BLaER1 treated with 17β-estradiol and CSF1 and Interleukin-3, amounts not matched to agents 10 nM and 100 nM (cell line): ENCODE measurements around the gene ABL1.

Experiments
- H3K27ac ChIP-seq, 11 experiments: shearing (Covaris generic); formaldehyde crosslinking; 2 replicates each; pipeline ENCODE4 v1.8.1; 2022
- H3K27me3 ChIP-seq, 11 experiments: shearing (Covaris generic); formaldehyde crosslinking; 2 replicates each; pipeline ENCODE4 v1.8.1; 2022
- H3K36me3 ChIP-seq, 11 experiments: shearing (Covaris generic); formaldehyde crosslinking; 2 replicates each; pipeline ENCODE4 v1.8.1; 2022
- H3K4me1 ChIP-seq, 10 experiments: shearing (Covaris generic); formaldehyde crosslinking; 2 replicates each; pipeline ENCODE4 v1.8.1; 2022
- H3K4me2 ChIP-seq, 11 experiments: shearing (Covaris generic); formaldehyde crosslinking; 2 replicates each; pipeline ENCODE4 v1.8.1; 2022
- H3K4me3 ChIP-seq, 10 experiments: shearing (Covaris generic); formaldehyde crosslinking; 2 replicates each; pipeline ENCODE4 v1.8.1; 2022
- H3K9ac ChIP-seq, 11 experiments: shearing (Covaris generic); formaldehyde crosslinking; 2 replicates each; pipeline ENCODE4 v1.8.1; 2022
- H3K9me3 ChIP-seq, 11 experiments: shearing (Covaris generic); formaldehyde crosslinking; replicated peaks in 1 of 11; 2 replicates each; pipeline ENCODE4 v1.8.1; 2022
- H4K20me1 ChIP-seq, 11 experiments: shearing (Covaris generic); formaldehyde crosslinking; 2 replicates each; pipeline ENCODE4 v1.8.1; 2022
- Cebpa-rat ChIP-seq, 11 experiments: shearing (Covaris generic); IDR thresholded peaks; 2 replicates each; pipeline ENCODE4 v1.8.1; 2022

ABL1 gene

GRCh38 chr9:130927338-130927737, 92.3 kb downstream of the ABL1 start:
- peak overlapping the region; percentile 4 to 100 (median 89); a peak in 21 of 22 replicates for H3K4me2 ChIP-seq
- peaks cover 8 to 30% (median 19%) of the 10 kb centered on the region in 11 experiments for H3K27me3 ChIP-seq
- H3K36me3 ChIP-seq: no peaks in the 10 kb centered on the region
- TF ChIP-seq Cebpa-rat (IDR thresholded peaks at IDR 0.05): no peak
- H3K4me1 ChIP-seq: peaks cover 49 to 84% (median 81%) of the 10 kb centered on the region in 10 experiments
- H3K27ac ChIP-seq: peak overlapping the region in 8 of 11 experiments; percentile 33 to 66 (median 61); a peak in 16 of 22 replicates
- H4K20me1 ChIP-seq: peaks cover 0 to 58% (median 7%) of the 10 kb centered on the region in 11 experiments; a peak in 10 of 22 replicates
- H3K9me3 ChIP-seq: no peaks in the 10 kb centered on the region
- H3K9ac ChIP-seq: peak overlapping the region in 8 of 11 experiments; percentile 10 to 53 (median 48); a peak in 11 of 22 replicates
- H3K4me3 ChIP-seq: no peak overlapping the region

- Histone ChIP-seq H3K4me3 (peak overlapping the region in 1 of 10 experiments; percentile 24; a peak in 1 of 20 replicates), H3K9ac (peak overlapping the region in 8 of 11 experiments; percentile 10 to 53 (median 48); a peak in 14 of 22 replicates), H3K27ac (peak overlapping the region in 8 of 11 experiments; percentile 33 to 66 (median 61); a peak in 16 of 22 replicates), H3K27me3 (peaks cover 0 to 30% (median 21%) of the 10 kb centered on the region in 11 experiments; a peak in 18 of 22 replicates), H3K9me3 (no peaks in the 10 kb centered on the region), H3K4me2 (peak overlapping the region; percentile 4 to 100 (median 89)), H4K20me1 (peaks cover 0 to 67% (median 8%) of the 10 kb centered on the region in 11 experiments; a peak in 10 of 22 replicates), H3K4me1 (peaks cover 58 to 84% (median 82%) of the 10 kb centered on the region in 10 experiments), H3K36me3 (no peaks in the 10 kb centered on the region)
- TF ChIP-seq Cebpa-rat (IDR thresholded peaks at IDR 0.05): no peak
Measured at GRCh38 chr9:130927995-130928900, 93.2 kb downstream of the ABL1 start.

- H3K36me3 ChIP-seq: no peaks in the 10 kb centered on the region
- no peaks in the 10 kb centered on the region for H3K9me3 ChIP-seq
- TF ChIP-seq Cebpa-rat (IDR thresholded peaks at IDR 0.05): no peak
- H3K27me3 ChIP-seq: peaks cover 9 to 43% (median 33%) of the 10 kb centered on the region in 11 experiments
- peak overlapping the region in 9 of 11 experiments; percentile 74 to 100 (median 93); a peak in 17 of 22 replicates for H3K4me2 ChIP-seq
- peaks cover 69 to 97% (median 96%) of the 10 kb centered on the region in 10 experiments for H3K4me1 ChIP-seq
- H3K4me3 ChIP-seq: no peak overlapping the region
- no peak overlapping the region for H3K9ac ChIP-seq
- H4K20me1 ChIP-seq: peaks cover 0 to 78% (median 8%) of the 10 kb centered on the region in 11 experiments; a peak in 11 of 22 replicates
- H3K27ac ChIP-seq: no peak overlapping the region
Measured at GRCh38 chr9:130929571-130930038, 94.6 kb downstream of the ABL1 start.

GRCh38 chr9:130930132-130930803, 95.2 kb downstream of the ABL1 start:
- Histone ChIP-seq H3K36me3 (no peaks in the 10 kb centered on the region), H3K4me1 (peaks cover 75 to 100% (median 99%) of the 10 kb centered on the region in 10 experiments), H4K20me1 (peaks cover 0 to 78% (median 8%) of the 10 kb centered on the region in 11 experiments; a peak in 12 of 22 replicates), H3K4me2 (peak overlapping the region; percentile 67 to 100 (median 89)), H3K27me3 (peaks cover 16 to 49% (median 33%) of the 10 kb centered on the region in 11 experiments), H3K27ac (no peak overlapping the region), H3K9me3 (no peaks in the 10 kb centered on the region), H3K9ac (no peak overlapping the region), H3K4me3 (no peak overlapping the region)
- no peak for TF ChIP-seq Cebpa-rat (IDR thresholded peaks at IDR 0.05)

GRCh38 chr9:130930804-130931349, 95.8 kb downstream of the ABL1 start:
- no peak for TF ChIP-seq Cebpa-rat (IDR thresholded peaks at IDR 0.05)
- Histone ChIP-seq H3K27ac (peak overlapping the region in 6 of 11 experiments; percentile 8 to 44 (median 24); a peak in 5 of 22 replicates), H3K9me3 (no peaks in the 10 kb centered on the region), H3K4me2 (peak overlapping the region; percentile 67 to 100 (median 89)), H4K20me1 (peaks cover 0 to 72% (median 8%) of the 10 kb centered on the region in 11 experiments; a peak in 11 of 22 replicates), H3K4me1 (peaks cover 75 to 100% (median 99%) of the 10 kb centered on the region in 10 experiments), H3K27me3 (peaks cover 19 to 55% (median 33%) of the 10 kb centered on the region in 11 experiments), H3K4me3 (no peak overlapping the region), H3K9ac (peak overlapping the region in 7 of 11 experiments; percentile 1 to 21 (median 7); a peak in 5 of 22 replicates), H3K36me3 (no peaks in the 10 kb centered on the region)

GRCh38 chr9:130931508-130932254, 96.6 kb downstream of the ABL1 start:
- no peaks in the 10 kb centered on the region for H3K36me3 ChIP-seq
- H3K27ac ChIP-seq: peak overlapping the region in 7 of 11 experiments; percentile 8 to 44 (median 20); a peak in 5 of 22 replicates
- TF ChIP-seq Cebpa-rat (IDR thresholded peaks at IDR 0.05): no peak
- peaks cover 0 to 67% (median 11%) of the 10 kb centered on the region in 11 experiments; a peak in 12 of 22 replicates for H4K20me1 ChIP-seq
- peaks cover 82 to 100% (median 99%) of the 10 kb centered on the region in 10 experiments for H3K4me1 ChIP-seq
- H3K27me3 ChIP-seq: peaks cover 21 to 56% (median 36%) of the 10 kb centered on the region in 11 experiments
- no peak overlapping the region for H3K4me3 ChIP-seq
- H3K9me3 ChIP-seq: no peaks in the 10 kb centered on the region
- peak overlapping the region in 7 of 11 experiments; percentile 1 to 21 (median 7); a peak in 9 of 22 replicates for H3K9ac ChIP-seq
- H3K4me2 ChIP-seq: peak overlapping the region; percentile 67 to 100 (median 89)

GRCh38 chr9:130932255-130933079, 97.4 kb downstream of the ABL1 start:
- peaks cover 0 to 66% (median 19%) of the 10 kb centered on the region in 11 experiments; a peak in 14 of 22 replicates for H4K20me1 ChIP-seq
- H3K27ac ChIP-seq: no peak overlapping the region; a peak in 1 of 22 replicates
- no peak for TF ChIP-seq Cebpa-rat (IDR thresholded peaks at IDR 0.05)
- H3K36me3 ChIP-seq: no peaks in the 10 kb centered on the region
- H3K4me2 ChIP-seq: peak overlapping the region; percentile 67 to 100 (median 89)
- peak overlapping the region in 3 of 11 experiments; percentile 1 to 30 (median 2); a peak in 5 of 22 replicates for H3K9ac ChIP-seq
- no peak overlapping the region; a peak in 2 of 20 replicates for H3K4me3 ChIP-seq
- peaks cover 29 to 64% (median 43%) of the 10 kb centered on the region in 11 experiments for H3K27me3 ChIP-seq
- no peaks in the 10 kb centered on the region for H3K9me3 ChIP-seq
- H3K4me1 ChIP-seq: peaks cover 81 to 100% (median 99%) of the 10 kb centered on the region in 10 experiments
